Measurements from ENCODE around the gene IPO7. TPM values are rescaled to one million over a fixed set of nuclear protein-coding genes. Genes with fewer than 3 reads are reported as not detected.

IPO7 gene
- total RNA-seq, 2 experiments from 2014 or later, result 110 to 111 TPM

Other genes starting within 250 kb of the IPO7 start
- 10 to 100 TPM; 78.5 to 81.1 TPM for gene DENND5A, start 119.3 kb upstream of the IPO7 start, total RNA-seq
- 10 to 100 TPM; 32.7 to 32.8 TPM for gene TMEM41B, start 70.1 kb upstream of the IPO7 start, total RNA-seq
- 10 to 100 TPM; 31.4 to 33.7 TPM for gene ZNF143, start 76.4 kb downstream of the IPO7 start, total RNA-seq
- 10 to 100 TPM; 73.3 to 75.1 TPM for gene WEE1, start 189.0 kb downstream of the IPO7 start, total RNA-seq